ENCODE measurements around the gene FBXL7. TPM values are rescaled to one million over a fixed set of nuclear protein-coding genes. Genes with fewer than 3 reads are reported as not detected.
"Not testable (repeated sequence)": the region's sequence is repeated elsewhere in the genome, so short reads cannot be mapped to it uniquely, and the experiment has no call there.

FBXL7 gene
- total RNA-seq, 2 experiments from 2014 or later: not detected

DNA sequence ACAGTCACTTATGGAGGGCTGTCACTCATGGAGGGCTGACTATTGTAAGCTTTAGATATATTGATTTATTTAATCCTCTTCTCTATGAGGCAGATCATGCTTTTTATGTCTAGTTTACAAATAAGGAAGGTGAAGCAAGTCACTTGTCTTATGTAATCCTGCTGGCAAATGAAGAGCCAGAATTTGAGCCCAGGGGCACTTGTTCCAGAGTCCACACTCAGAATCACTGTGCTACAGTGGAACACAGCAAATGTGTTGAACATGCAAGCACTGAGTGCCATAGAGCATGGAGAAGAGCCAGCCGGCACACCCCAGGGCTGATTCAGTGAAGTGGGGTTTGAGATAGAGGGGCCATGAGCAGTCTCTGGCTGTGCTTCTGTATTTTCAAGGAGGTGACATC, 353.0 kb downstream of the FBXL7 start:
- ATAC-seq: no peak

DNA sequence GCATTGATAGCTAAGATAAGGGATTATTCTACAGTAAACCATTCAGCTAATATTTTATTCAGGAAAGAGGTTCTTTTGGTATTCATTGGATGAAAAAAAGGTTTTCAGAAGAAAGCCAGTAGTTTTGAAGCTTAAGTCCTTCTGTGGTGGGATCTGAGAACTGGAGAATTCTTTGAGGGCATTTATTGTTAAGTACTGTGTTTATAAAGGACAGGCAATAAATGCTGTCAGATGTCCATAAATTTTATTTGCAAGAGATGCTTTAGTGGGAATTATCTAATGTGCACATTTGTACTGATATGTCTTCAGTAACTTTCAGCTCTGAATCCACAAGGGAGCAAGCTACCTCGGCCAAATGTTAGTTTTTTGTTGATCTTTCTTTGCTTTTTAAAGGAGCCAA, 358.3 kb downstream of the FBXL7 start:
- H3K27ac Mint-ChIP-seq: no peak overlapping the region
- H3K36me3 Mint-ChIP-seq: no peaks in the 10 kb centered on the region
- ATAC-seq (no peak), DNase-seq (no peak)
- no peaks in the 10 kb centered on the region for H3K27me3 Mint-ChIP-seq
- no peaks in the 10 kb centered on the region for H3K4me1 Mint-ChIP-seq
- no peak overlapping the region for H3K4me3 Mint-ChIP-seq
- CTCF ChIA-PET: no interaction called here
- peaks cover 7% of the 10 kb centered on the region for H3K9me3 Mint-ChIP-seq (ENCODE audit: low read depth)

More for the DNA sequence above, 353.0 kb downstream of the FBXL7 start:
- Mint-ChIP-seq H3K4me3 (no peak overlapping the region), H3K27ac (no peak overlapping the region), H3K27me3 (no peaks in the 10 kb centered on the region), H3K9me3 (ENCODE audit: low read depth) (peaks cover 2% of the 10 kb centered on the region), H3K4me1 (no peaks in the 10 kb centered on the region), H3K36me3 (no peaks in the 10 kb centered on the region)
- CTCF ChIA-PET: no interaction called here
- DNase-seq: no peak

GRCh38 chr5:15864536-15865215, 364.7 kb downstream of the FBXL7 start:
- no peak overlapping the region for H3K27ac Mint-ChIP-seq
- DNase-seq: no peak
- no peaks in the 10 kb centered on the region for H3K27me3 Mint-ChIP-seq
- H3K9me3 Mint-ChIP-seq (ENCODE audit: low read depth): peaks cover 8% of the 10 kb centered on the region
- no peak for ATAC-seq
- no peak overlapping the region for H3K4me3 Mint-ChIP-seq
- no peaks in the 10 kb centered on the region for H3K36me3 Mint-ChIP-seq
- CTCF ChIA-PET: no interaction called here
- no peaks in the 10 kb centered on the region for H3K4me1 Mint-ChIP-seq

DNA sequence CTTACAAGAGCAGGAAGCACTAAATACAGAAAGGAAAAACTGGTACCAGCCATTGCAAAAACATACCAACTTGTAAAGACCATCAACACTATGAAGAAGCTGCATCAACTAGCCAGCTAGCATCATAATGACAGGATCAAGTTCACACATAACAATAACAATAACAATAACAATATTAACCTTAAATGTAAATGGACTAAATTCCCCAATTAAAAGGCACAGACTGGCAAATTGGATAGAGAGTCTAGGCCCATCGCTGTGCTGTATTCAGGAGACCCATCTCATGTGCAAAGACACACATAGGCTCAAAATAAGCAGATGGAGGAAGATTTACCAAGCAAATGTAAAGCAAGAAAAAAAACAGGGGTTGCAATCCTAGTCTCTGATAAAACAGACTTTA, 372.3 kb downstream of the FBXL7 start:
- H3K9me3 Mint-ChIP-seq (ENCODE audit: low read depth): peaks cover 17% of the 10 kb centered on the region
- H3K27me3 Mint-ChIP-seq, H3K4me3 Mint-ChIP-seq, H3K4me1 Mint-ChIP-seq, CTCF ChIA-PET, H3K36me3 Mint-ChIP-seq, H3K27ac Mint-ChIP-seq, ATAC-seq, DNase-seq: not testable (repeated sequence)

DNA sequence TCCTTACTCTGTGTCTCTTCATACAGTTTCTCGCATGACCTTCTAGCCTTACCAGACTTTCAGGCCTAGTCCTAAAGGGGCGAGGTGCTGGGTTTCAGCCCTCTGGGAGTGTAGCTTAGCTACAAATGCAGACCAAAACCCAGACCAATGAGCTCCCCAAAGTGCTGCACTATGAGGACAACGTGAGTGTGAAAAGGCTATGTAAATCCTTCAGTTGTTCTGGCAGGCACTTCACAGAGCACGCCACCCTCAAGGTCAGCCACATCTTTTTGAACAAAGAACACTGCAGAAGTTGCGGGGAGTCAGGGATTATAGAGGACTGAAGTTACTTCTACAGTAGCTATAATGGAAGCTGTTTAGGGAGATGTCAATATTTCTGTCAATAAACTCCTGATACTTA, 377.9 kb downstream of the FBXL7 start:
- H3K27me3 Mint-ChIP-seq: no peaks in the 10 kb centered on the region
- ATAC-seq: no peak
- H3K4me3 Mint-ChIP-seq: no peak overlapping the region
- H3K9me3 Mint-ChIP-seq (ENCODE audit: low read depth): peaks cover 2% of the 10 kb centered on the region
- CTCF ChIA-PET: no interaction called here
- H3K4me1 Mint-ChIP-seq: no peaks in the 10 kb centered on the region
- DNase-seq: no peak
- no peaks in the 10 kb centered on the region for H3K36me3 Mint-ChIP-seq
- H3K27ac Mint-ChIP-seq: no peak overlapping the region

GRCh38 chr5:15880201-15880600, 380.2 kb downstream of the FBXL7 start:
- Mint-ChIP-seq H3K27me3 (no peaks in the 10 kb centered on the region), H3K4me3 (no peak overlapping the region), H3K27ac (no peak overlapping the region), H3K36me3 (no peaks in the 10 kb centered on the region), H3K4me1 (no peaks in the 10 kb centered on the region), H3K9me3 (ENCODE audit: low read depth) (peaks cover 2% of the 10 kb centered on the region)
- no peak for ATAC-seq
- CTCF ChIA-PET: no interaction called here
- DNase-seq: no peak

GRCh38 chr5:15885156-15885555, 385.2 kb downstream of the FBXL7 start:
- H3K27ac Mint-ChIP-seq: no peak overlapping the region
- no peaks in the 10 kb centered on the region for H3K9me3 Mint-ChIP-seq (ENCODE audit: low read depth)
- CTCF ChIA-PET: no interaction called here

GRCh38 chr5:15886156-15886555, 386.2 kb downstream of the FBXL7 start:
- Mint-ChIP-seq H3K27me3 (no peaks in the 10 kb centered on the region), H3K36me3 (no peaks in the 10 kb centered on the region), H3K4me1 (no peaks in the 10 kb centered on the region), H3K27ac (no peak overlapping the region), H3K9me3 (ENCODE audit: low read depth) (no peaks in the 10 kb centered on the region), H3K4me3 (no peak overlapping the region)
- CTCF ChIA-PET: no interaction called here
- ATAC-seq (no peak), DNase-seq (no peak)

More at GRCh38 chr5:15885156-15885555, 385.2 kb downstream of the FBXL7 start:
- no peaks in the 10 kb centered on the region for H3K27me3 Mint-ChIP-seq
- no peak overlapping the region for H3K4me3 Mint-ChIP-seq
- H3K36me3 Mint-ChIP-seq: no peaks in the 10 kb centered on the region
- ATAC-seq (no peak), DNase-seq (no peak)
- H3K4me1 Mint-ChIP-seq: no peaks in the 10 kb centered on the region

GRCh38 chr5:15887093-15887492, 387.1 kb downstream of the FBXL7 start:
- H3K9me3 Mint-ChIP-seq (ENCODE audit: low read depth): peaks cover 3% of the 10 kb centered on the region
- no peaks in the 10 kb centered on the region for H3K36me3 Mint-ChIP-seq
- no peak for ATAC-seq
- no peak for DNase-seq
- no peak overlapping the region for H3K4me3 Mint-ChIP-seq
- no peaks in the 10 kb centered on the region for H3K4me1 Mint-ChIP-seq
- no peak overlapping the region for H3K27ac Mint-ChIP-seq
- no peaks in the 10 kb centered on the region for H3K27me3 Mint-ChIP-seq
- CTCF ChIA-PET: no interaction called here

DNA sequence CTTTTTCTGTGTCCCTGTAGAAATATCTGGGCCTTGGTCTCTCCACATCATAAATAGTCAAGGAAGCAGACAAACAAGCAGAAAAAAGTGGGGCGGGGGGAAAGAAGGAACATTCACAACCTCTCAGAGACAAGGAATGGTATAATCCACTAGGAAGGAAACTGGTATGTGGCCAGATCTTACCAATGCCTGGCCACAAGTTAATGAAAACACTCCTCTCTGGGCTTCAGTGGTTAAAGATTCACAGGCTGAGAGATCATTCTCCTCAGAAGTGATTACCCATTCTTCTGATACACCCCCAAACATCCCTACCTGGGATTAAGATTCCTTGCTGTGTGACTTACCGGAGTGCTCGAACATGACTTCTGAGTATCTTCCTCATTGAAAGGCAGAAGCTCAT, 389.0 kb downstream of the FBXL7 start:
- Mint-ChIP-seq H3K9me3 (ENCODE audit: low read depth) (peaks cover 6% of the 10 kb centered on the region), H3K27me3 (no peaks in the 10 kb centered on the region), H3K27ac (no peak overlapping the region), H3K36me3 (no peaks in the 10 kb centered on the region), H3K4me1 (no peaks in the 10 kb centered on the region), H3K4me3 (no peak overlapping the region)
- no peak for DNase-seq
- ATAC-seq: no peak
- CTCF ChIA-PET: no interaction called here

DNA sequence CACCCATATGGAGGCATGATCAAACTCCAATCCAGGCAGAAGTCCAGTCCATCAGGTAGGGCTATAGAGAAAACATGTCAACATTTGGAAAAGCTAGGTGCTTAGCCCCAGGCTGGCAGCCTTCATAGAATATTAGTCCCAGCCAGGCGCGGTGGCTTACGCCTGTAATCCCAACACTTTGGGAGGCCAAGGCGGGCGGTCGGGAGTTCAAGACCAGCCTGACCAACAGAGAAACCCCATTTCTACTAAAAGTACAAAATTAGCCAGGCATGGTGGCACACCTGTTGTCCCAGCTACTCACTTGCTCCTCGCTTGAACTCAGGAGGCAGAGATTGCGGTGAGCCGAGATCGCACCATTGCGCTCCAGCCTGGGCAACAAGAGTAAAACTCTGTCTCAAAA, 393.9 kb downstream of the FBXL7 start:
- Mint-ChIP-seq H3K4me3 (no peak overlapping the region), H3K36me3 (no peaks in the 10 kb centered on the region)

DNA sequence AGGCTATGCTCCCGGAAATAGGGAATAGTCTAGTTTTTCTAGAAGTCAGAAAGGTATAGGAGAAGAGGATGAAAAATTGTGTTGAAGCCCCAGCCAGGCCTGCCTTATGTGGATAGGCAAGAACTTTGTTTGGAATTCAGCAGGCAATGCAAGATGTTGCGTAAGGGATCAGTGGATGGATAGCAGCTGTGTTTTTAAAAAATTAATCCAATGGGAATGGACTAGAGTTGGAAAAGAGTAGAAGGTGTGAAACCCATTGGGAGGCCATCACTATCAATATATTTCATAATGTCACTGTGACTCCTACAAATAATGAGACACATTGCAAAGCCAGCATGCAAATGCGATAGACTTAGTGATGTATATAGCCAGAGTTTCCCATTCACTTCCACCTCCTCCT, 397.7 kb downstream of the FBXL7 start:
- peaks cover 2% of the 10 kb centered on the region for H3K9me3 Mint-ChIP-seq (ENCODE audit: low read depth)
- ATAC-seq (no peak), DNase-seq (no peak)
- no peak overlapping the region for H3K27ac Mint-ChIP-seq
- H3K4me3 Mint-ChIP-seq: no peak overlapping the region
- H3K27me3 Mint-ChIP-seq: no peaks in the 10 kb centered on the region
- no peaks in the 10 kb centered on the region for H3K4me1 Mint-ChIP-seq
- CTCF ChIA-PET: no interaction called here
- no peaks in the 10 kb centered on the region for H3K36me3 Mint-ChIP-seq

More for the DNA sequence above, 393.9 kb downstream of the FBXL7 start:
- CTCF ChIA-PET: no interaction called here
- no peak for ATAC-seq
- no peak overlapping the region for H3K27ac Mint-ChIP-seq
- H3K9me3 Mint-ChIP-seq (ENCODE audit: low read depth): peaks cover 6% of the 10 kb centered on the region
- no peaks in the 10 kb centered on the region for H3K27me3 Mint-ChIP-seq
- H3K4me1 Mint-ChIP-seq: no peaks in the 10 kb centered on the region
- DNase-seq: no peak

DNA sequence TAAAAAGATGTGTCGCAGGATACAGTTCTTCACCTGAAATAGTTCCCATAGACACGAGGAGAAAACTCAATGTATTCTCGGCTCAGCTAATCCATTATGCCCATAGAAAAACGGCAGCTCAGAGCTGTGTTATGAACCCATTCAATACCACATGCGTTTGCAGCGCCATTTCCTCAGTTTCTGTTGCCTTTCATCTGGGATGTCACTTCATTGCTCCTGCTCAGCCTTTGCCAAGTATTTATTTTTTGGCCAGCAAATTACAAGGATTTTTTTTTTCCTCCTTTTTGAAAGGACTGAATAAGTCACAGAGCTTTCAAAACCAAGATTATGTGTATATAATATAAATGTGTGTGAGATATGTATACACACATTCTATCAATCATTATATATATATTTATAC, 398.7 kb downstream of the FBXL7 start:
- CTCF ChIA-PET: no interaction called here
- no peak overlapping the region for H3K4me3 Mint-ChIP-seq
- H3K9me3 Mint-ChIP-seq (ENCODE audit: low read depth): no peaks in the 10 kb centered on the region
- DNase-seq (no peak), ATAC-seq (no peak)
- H3K36me3 Mint-ChIP-seq: no peaks in the 10 kb centered on the region
- no peaks in the 10 kb centered on the region for H3K4me1 Mint-ChIP-seq
- H3K27me3 Mint-ChIP-seq: no peaks in the 10 kb centered on the region
- no peak overlapping the region for H3K27ac Mint-ChIP-seq

DNA sequence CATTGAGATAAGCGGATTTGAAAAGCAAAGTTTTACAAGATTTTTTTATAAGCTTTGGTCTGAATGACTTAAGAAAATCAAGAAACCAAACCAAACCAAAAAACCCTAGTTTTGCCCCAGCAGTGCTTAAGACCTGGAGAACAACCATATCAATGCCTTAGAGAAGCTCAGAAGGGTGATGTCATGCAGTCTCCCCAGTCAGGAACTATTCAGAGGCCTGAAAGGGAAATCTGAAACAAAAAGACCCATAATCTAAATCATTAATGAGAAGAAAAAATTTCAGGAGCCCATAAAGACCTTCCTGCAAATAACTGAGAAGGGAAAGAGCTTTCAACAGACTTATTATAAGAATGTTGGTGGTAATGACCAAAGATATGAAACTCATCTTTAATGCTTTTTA, 399.5 kb downstream of the FBXL7 start:
- Mint-ChIP-seq H3K36me3 (no peaks in the 10 kb centered on the region), H3K9me3 (ENCODE audit: low read depth) (no peaks in the 10 kb centered on the region), H3K4me1 (no peaks in the 10 kb centered on the region), H3K27ac (no peak overlapping the region), H3K4me3 (no peak overlapping the region), H3K27me3 (no peaks in the 10 kb centered on the region)
- no peak for ATAC-seq
- CTCF ChIA-PET: no interaction called here
- DNase-seq: no peak

GRCh38 chr5:15901151-15901550, 401.2 kb downstream of the FBXL7 start:
- H3K27me3 Mint-ChIP-seq: no peaks in the 10 kb centered on the region
- DNase-seq (no peak), ATAC-seq (no peak)
- H3K9me3 Mint-ChIP-seq (ENCODE audit: low read depth): no peaks in the 10 kb centered on the region
- CTCF ChIA-PET: no interaction called here
- no peaks in the 10 kb centered on the region for H3K36me3 Mint-ChIP-seq
- H3K27ac Mint-ChIP-seq: no peak overlapping the region
- no peak overlapping the region for H3K4me3 Mint-ChIP-seq
- H3K4me1 Mint-ChIP-seq: no peaks in the 10 kb centered on the region

Data from activated CD8-positive, alpha-beta memory T cell treated with anti-CD3 and anti-CD28 coated beads, Interleukin-2, amount 10 ng/mL, durations not matched to agents 7 days and 5 days (primary cell).